Suprapubic skin (tissue), 4 donors: ENCODE results near the gene ERN1. TPM values are rescaled to one million over a fixed set of nuclear protein-coding genes. Genes with fewer than 3 reads are reported as not detected.
"Not testable (repeated sequence)": the region's sequence is repeated elsewhere in the genome, so short reads cannot be mapped to it uniquely, and the experiment has no call there.

Source experiments
- DNase-seq, 2 donors: peaks; one replicate each; pipeline ENCODE4 v3.0.0-alpha.2; 2019; ENCODE audit warnings: low spot score in 2 of 2
- H3K27ac ChIP-seq: fragments of 200-600 bp; sonication (generic); one replicate; pipeline ENCODE4 v1.5.1; 2019
- H3K27me3 ChIP-seq: fragments of 200-600 bp; sonication (generic); one replicate; pipeline ENCODE4 v1.5.1; 2019
- H3K36me3 ChIP-seq: fragments of 200-600 bp; sonication (generic); one replicate; pipeline ENCODE4 v1.5.1; 2019
- H3K4me1 ChIP-seq: fragments of 200-600 bp; sonication (generic); one replicate; pipeline ENCODE4 v1.5.1; 2019
- H3K4me3 ChIP-seq: fragments of 200-600 bp; sonication (generic); one replicate; pipeline ENCODE4 v1.5.1; 2019; ENCODE audit warnings: mild to moderate bottlenecking
- H3K9me3 ChIP-seq: fragments of 200-600 bp; sonication (generic); one replicate; pipeline ENCODE4 v1.5.1; 2019
- CTCF ChIP-seq, 2 donors: fragments of 200-600 bp in 1 of 2; fragments of 450-650 bp in 1 of 2; sonication (generic) in 1 of 2; IDR thresholded peaks; one replicate each; pipeline ENCODE4 v1.5.1; 2016 to 2019; ENCODE audit warnings: antibody characterized with exemption in 2 of 2, mild to moderate bottlenecking in 1 of 2, moderate library complexity in 1 of 2
- EP300 ChIP-seq: sonication (generic); formaldehyde crosslinking; IDR thresholded peaks from one replicate; pipeline ENCODE4 v1.6.1; 2017; ENCODE audit warnings: antibody characterized with exemption
- POLR2A ChIP-seq, 2 donors: fragments of 450-650 bp; IDR thresholded peaks; one replicate each; pipeline ENCODE4 v1.6.1; 2017; ENCODE audit warnings: antibody characterized with exemption in 2 of 2, mild to moderate bottlenecking in 2 of 2, moderate library complexity in 2 of 2
- POLR2AphosphoS5 ChIP-seq, 3 donors: sonication (generic); formaldehyde crosslinking; IDR thresholded peaks; one replicate each; pipeline ENCODE4 v1.6.1; 2017; ENCODE audit warnings: antibody characterized with exemption in 3 of 3
- WGBS: methylation state at CpG from one replicate; pipeline ENCODE4 v1.1.5; 2018; 5-methylcytosine and 5-hydroxymethylcytosine counted together
- total RNA-seq, 4 donors: library from RNA; depleted of rRNA; stranded (reverse); fragments of >200 nt; gene quantifications; one replicate each; pipeline ENCODE4 v1.1.0, GENCODE V29; 2016

ERN1 gene
- total RNA-seq, 4 donors from 2014 or later, result 21.2 to 41.1 (median 35.1) TPM

- H3K27ac ChIP-seq, result peak overlapping the region; percentile 48
- H3K36me3 ChIP-seq, result peaks cover 23% of the 10 kb centered on the region
- no peaks in the 10 kb centered on the region for H3K27me3 ChIP-seq
- WGBS, result 82% methylated on average over 5 of the region's 7 CpGs
- no peaks in the 10 kb centered on the region for H3K9me3 ChIP-seq
- no peak overlapping the region for H3K4me3 ChIP-seq
- DNase-seq, result no peak
- TF ChIP-seq EP300 (no peak), POLR2AphosphoS5 (IDR thresholded peaks at IDR 0.05) (no peak), CTCF (IDR thresholded peaks at IDR 0.05) (no peak), POLR2A (IDR thresholded peaks at IDR 0.05) (no peak)
- peaks cover 3% of the 10 kb centered on the region for H3K4me1 ChIP-seq
These were observed 44.9 kb upstream of the ERN1 start for GRCh38 chr17:64174686-64175456.

- Histone ChIP-seq H3K4me3 (no peak overlapping the region), H3K4me1 (peaks cover 3% of the 10 kb centered on the region), H3K27me3 (no peaks in the 10 kb centered on the region), H3K27ac (no peak overlapping the region), H3K36me3 (peaks cover 26% of the 10 kb centered on the region), H3K9me3 (no peaks in the 10 kb centered on the region)
- 92% methylated on average over 3 of the region's 3 CpGs for WGBS
- DNase-seq, result no peak
- TF ChIP-seq CTCF (IDR thresholded peaks at IDR 0.05) (no peak), POLR2AphosphoS5 (IDR thresholded peaks at IDR 0.05) (no peak), POLR2A (IDR thresholded peaks at IDR 0.05) (no peak), EP300 (no peak)
These were observed 43.7 kb upstream of the ERN1 start for GRCh38 chr17:64173646-64174045.

GRCh38 chr17:64172510-64172909 is 42.6 kb upstream of the ERN1 start:
- TF ChIP-seq POLR2A (IDR thresholded peaks at IDR 0.05) (no peak), POLR2AphosphoS5 (IDR thresholded peaks at IDR 0.05) (no peak), CTCF (IDR thresholded peaks at IDR 0.05) (no peak), EP300 (no peak)
- Histone ChIP-seq H3K9me3 (no peaks in the 10 kb centered on the region), H3K36me3 (peaks cover 26% of the 10 kb centered on the region)

GRCh38 chr17:64171041-64171440 is 41.1 kb upstream of the ERN1 start:
- TF ChIP-seq EP300 (no peak), POLR2A (IDR thresholded peaks at IDR 0.05) (no peak), CTCF (IDR thresholded peaks at IDR 0.05) (no peak)

More at GRCh38 chr17:64172510-64172909, 42.6 kb upstream of the ERN1 start:
- H3K27me3 ChIP-seq, result no peaks in the 10 kb centered on the region
- 77% methylated on average over 3 of the region's 3 CpGs for WGBS
- peaks cover 3% of the 10 kb centered on the region for H3K4me1 ChIP-seq
- H3K27ac ChIP-seq, result no peak overlapping the region
- DNase-seq, result no peak
- no peak overlapping the region for H3K4me3 ChIP-seq

GRCh38 chr17:64170286-64170685 is 40.3 kb upstream of the ERN1 start:
- TF ChIP-seq POLR2A (IDR thresholded peaks at IDR 0.05) (no peak), POLR2AphosphoS5 (IDR thresholded peaks at IDR 0.05) (no peak), EP300 (no peak), CTCF (IDR thresholded peaks at IDR 0.05) (no peak)
- no peaks in the 10 kb centered on the region for H3K9me3 ChIP-seq
- H3K4me3 ChIP-seq, result no peak overlapping the region
- 97% methylated on average over 4 of the region's 4 CpGs for WGBS
- no peaks in the 10 kb centered on the region for H3K27me3 ChIP-seq
- H3K36me3 ChIP-seq, result peaks cover 28% of the 10 kb centered on the region
- no peak overlapping the region for H3K27ac ChIP-seq
- no peak for DNase-seq
- H3K4me1 ChIP-seq, result no peaks in the 10 kb centered on the region

More at GRCh38 chr17:64171041-64171440, 41.1 kb upstream of the ERN1 start:
- no peaks in the 10 kb centered on the region for H3K27me3 ChIP-seq
- H3K36me3 ChIP-seq, result peaks cover 30% of the 10 kb centered on the region
- H3K27ac ChIP-seq, result no peak overlapping the region
- no peaks in the 10 kb centered on the region for H3K9me3 ChIP-seq
- H3K4me1 ChIP-seq, result peaks cover 3% of the 10 kb centered on the region
- no peak for DNase-seq
- H3K4me3 ChIP-seq, result no peak overlapping the region
- WGBS, result 88% methylated on average over 8 of the region's 8 CpGs

GRCh38 chr17:64167666-64168065 is 37.7 kb upstream of the ERN1 start:
- H3K4me3 ChIP-seq, H3K27ac ChIP-seq, H3K9me3 ChIP-seq, H3K4me1 ChIP-seq, H3K27me3 ChIP-seq, DNase-seq: not testable (repeated sequence)
- WGBS, result 98% methylated on average over 3 of the region's 3 CpGs
- peaks cover 24% of the 10 kb centered on the region for H3K36me3 ChIP-seq
